Cardiac muscle cell (in vitro differentiated cells and primary cell): Measurements from ENCODE around the gene KCNT2. TPM values are rescaled to one million over a fixed set of nuclear protein-coding genes. Genes with fewer than 3 reads are reported as not detected.

ENCODE experiments used
- DNase-seq, 2 donors: peaks; one replicate each; pipeline versions ENCODE4 v3.0.0 to v3.0.0-alpha.2; 2010 to 2017; ENCODE audit warnings: low read depth in 1 of 2, low spot score in 1 of 2
- H3K27ac ChIP-seq: fragments of 200-600 bp; sonication (generic); 2 replicates; pipeline ENCODE4 v1.5.1; 2016
- H3K27me3 ChIP-seq: fragments of 200-600 bp; sonication (generic); 2 replicates; pipeline ENCODE4 v1.6.0; 2016; ENCODE audit warnings: control low read depth
- H3K36me3 ChIP-seq: fragments of 200-600 bp; sonication (generic); 2 replicates; pipeline ENCODE4 v1.5.1; 2016; ENCODE audit warnings: control low read depth
- H3K4me1 ChIP-seq: fragments of 200-600 bp; sonication (generic); 2 replicates; pipeline ENCODE4 v1.8.1; 2017; ENCODE audit warnings: low read depth, mild to moderate bottlenecking, mixed run types
- H3K4me3 ChIP-seq: fragments of 200-600 bp; sonication (generic); 2 replicates; pipeline ENCODE4 v1.5.1; 2016; ENCODE audit warnings: mild to moderate bottlenecking
- H3K9me3 ChIP-seq: fragments of 200-600 bp; sonication (generic); 2 replicates; pipeline ENCODE4 v1.5.1; 2017; ENCODE audit warnings: low read depth, mild to moderate bottlenecking, control low read depth
- polyA plus RNA-seq: library from polyadenylated mRNA; unstranded; fragments of >200 nt; fragmentation: Nextera tagmentation; extraction: Ambion mirVana; gene quantifications from 2 replicates; pipeline ENCODE4 v1.2.1, GENCODE V29; 2016
- total RNA-seq: library from RNA; depleted of rRNA; stranded (reverse); fragments of >200 nt; gene quantifications from 2 replicates; pipeline ENCODE4 v1.2.3, GENCODE V29; 2016
- TF ChIP-seq, protein P1 (sequence below): IDR thresholded peaks from 2 replicates; pipeline ENCODE4 v1.5.1; 2012; ENCODE audit warnings: low read depth, mild to moderate bottlenecking, low read length

KCNT2 gene
- total and polyA plus RNA-seq, 2 experiments from 2014 or later, result 2.0 to 5.0 TPM

DNA sequence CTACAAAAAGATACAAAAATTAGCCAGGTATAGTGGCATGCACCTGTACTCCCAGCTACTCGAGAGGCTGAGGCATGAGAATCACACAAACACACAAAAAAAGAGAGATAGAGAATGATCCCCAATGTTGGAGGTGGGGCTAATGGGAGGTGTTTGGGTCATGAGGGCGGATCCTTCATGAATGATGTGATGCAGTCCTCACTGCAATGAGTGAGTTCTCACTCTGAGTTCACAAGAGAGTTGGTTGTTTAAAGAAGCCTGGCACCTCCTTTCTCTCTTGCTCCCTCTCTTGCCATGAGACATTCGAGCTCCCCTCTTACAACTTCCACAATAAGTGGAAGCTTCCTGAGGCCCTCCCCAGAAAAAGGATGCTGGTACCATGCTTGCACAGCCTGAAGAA, 17.3 kb downstream of the KCNT2 start:
- no peak for DNase-seq
- Histone ChIP-seq H3K36me3 (no peaks in the 10 kb centered on the region), H3K4me3 (no peak overlapping the region), H3K27ac (no peak overlapping the region), H3K9me3 (no peaks in the 10 kb centered on the region), H3K4me1 (no peaks in the 10 kb centered on the region), H3K27me3 (no peaks in the 10 kb centered on the region)
- TF ChIP-seq, protein P1, sequence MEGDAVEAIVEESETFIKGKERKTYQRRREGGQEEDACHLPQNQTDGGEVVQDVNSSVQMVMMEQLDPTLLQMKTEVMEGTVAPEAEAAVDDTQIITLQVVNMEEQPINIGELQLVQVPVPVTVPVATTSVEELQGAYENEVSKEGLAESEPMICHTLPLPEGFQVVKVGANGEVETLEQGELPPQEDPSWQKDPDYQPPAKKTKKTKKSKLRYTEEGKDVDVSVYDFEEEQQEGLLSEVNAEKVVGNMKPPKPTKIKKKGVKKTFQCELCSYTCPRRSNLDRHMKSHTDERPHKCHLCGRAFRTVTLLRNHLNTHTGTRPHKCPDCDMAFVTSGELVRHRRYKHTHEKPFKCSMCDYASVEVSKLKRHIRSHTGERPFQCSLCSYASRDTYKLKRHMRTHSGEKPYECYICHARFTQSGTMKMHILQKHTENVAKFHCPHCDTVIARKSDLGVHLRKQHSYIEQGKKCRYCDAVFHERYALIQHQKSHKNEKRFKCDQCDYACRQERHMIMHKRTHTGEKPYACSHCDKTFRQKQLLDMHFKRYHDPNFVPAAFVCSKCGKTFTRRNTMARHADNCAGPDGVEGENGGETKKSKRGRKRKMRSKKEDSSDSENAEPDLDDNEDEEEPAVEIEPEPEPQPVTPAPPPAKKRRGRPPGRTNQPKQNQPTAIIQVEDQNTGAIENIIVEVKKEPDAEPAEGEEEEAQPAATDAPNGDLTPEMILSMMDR, result no peak

DNA sequence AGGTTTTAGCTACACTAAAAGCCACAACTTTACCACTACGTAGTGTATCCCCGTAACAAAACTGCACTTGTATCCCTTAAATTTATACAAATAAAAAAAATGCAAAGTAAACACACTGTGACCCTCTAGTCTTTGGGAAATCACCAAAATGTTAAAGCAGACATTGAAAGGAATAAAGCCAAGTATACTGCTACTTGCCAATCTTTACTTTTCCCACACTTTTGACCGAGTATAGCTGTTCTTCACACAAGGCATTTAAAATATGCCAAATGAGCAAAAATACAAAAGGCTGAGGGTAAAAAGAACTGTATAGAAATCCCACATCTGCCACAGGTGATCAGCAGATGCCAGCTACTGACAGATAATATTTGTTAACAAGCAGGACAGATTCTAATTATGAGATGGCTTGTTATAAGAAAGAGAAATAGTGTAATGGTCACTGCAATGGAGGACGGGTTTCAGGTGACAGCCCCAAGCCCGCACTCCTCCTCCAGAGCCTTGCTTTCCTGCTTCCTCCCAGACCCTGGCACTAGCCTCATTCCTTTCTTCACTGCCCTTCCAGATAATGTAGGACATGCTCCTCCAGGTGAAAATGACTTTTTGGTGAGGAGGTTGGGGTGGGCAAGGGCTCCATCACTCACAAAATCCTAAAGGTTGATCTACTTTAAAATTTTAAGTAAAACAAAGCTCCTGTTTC, 18.1 kb downstream of the KCNT2 start:
- no peak for DNase-seq
- TF ChIP-seq, protein P1, result no peak

GRCh38 chr1:196584696-196585095, 23.5 kb downstream of the KCNT2 start:
- DNase-seq, result no peak
- no peak overlapping the region for H3K4me3 ChIP-seq
- no peaks in the 10 kb centered on the region for H3K9me3 ChIP-seq
- no peak overlapping the region for H3K27ac ChIP-seq
- no peaks in the 10 kb centered on the region for H3K27me3 ChIP-seq
- TF ChIP-seq, protein P1, result no peak
- H3K4me1 ChIP-seq, result no peaks in the 10 kb centered on the region
- no peaks in the 10 kb centered on the region for H3K36me3 ChIP-seq

More for the DNA sequence above, 18.1 kb downstream of the KCNT2 start:
- Histone ChIP-seq H3K27ac (no peak overlapping the region), H3K4me1 (no peaks in the 10 kb centered on the region), H3K36me3 (no peaks in the 10 kb centered on the region), H3K27me3 (no peaks in the 10 kb centered on the region), H3K4me3 (no peak overlapping the region), H3K9me3 (no peaks in the 10 kb centered on the region)

GRCh38 chr1:196577386-196577785, 30.9 kb downstream of the KCNT2 start:
- no peak for DNase-seq
- TF ChIP-seq, protein P1, result no peak

GRCh38 chr1:196573226-196573625, 35.0 kb downstream of the KCNT2 start:
- Histone ChIP-seq H3K4me1 (no peaks in the 10 kb centered on the region), H3K27me3 (no peaks in the 10 kb centered on the region), H3K27ac (no peak overlapping the region), H3K9me3 (no peaks in the 10 kb centered on the region), H3K4me3 (no peak overlapping the region), H3K36me3 (no peaks in the 10 kb centered on the region)
- no peak for DNase-seq
- TF ChIP-seq, protein P1, result no peak

More at GRCh38 chr1:196577386-196577785, 30.9 kb downstream of the KCNT2 start:
- Histone ChIP-seq H3K4me1 (no peaks in the 10 kb centered on the region), H3K27ac (no peak overlapping the region), H3K4me3 (no peak overlapping the region), H3K36me3 (no peaks in the 10 kb centered on the region), H3K9me3 (no peaks in the 10 kb centered on the region), H3K27me3 (no peaks in the 10 kb centered on the region)
